NCI-H748 (cell line): ENCODE data around the gene USP17L29.
"Not testable (repeated sequence)": the region's sequence is repeated elsewhere in the genome, so short reads cannot be mapped to it uniquely, and the experiment has no call there.

ENCODE experiments used
- DNase-seq: peaks from one replicate; lab custom pipeline; 2025; ENCODE audit not compliant: unreplicated experiment; lab: John Stamatoyannopoulos, UW

The USP17L29 gene, protein sequence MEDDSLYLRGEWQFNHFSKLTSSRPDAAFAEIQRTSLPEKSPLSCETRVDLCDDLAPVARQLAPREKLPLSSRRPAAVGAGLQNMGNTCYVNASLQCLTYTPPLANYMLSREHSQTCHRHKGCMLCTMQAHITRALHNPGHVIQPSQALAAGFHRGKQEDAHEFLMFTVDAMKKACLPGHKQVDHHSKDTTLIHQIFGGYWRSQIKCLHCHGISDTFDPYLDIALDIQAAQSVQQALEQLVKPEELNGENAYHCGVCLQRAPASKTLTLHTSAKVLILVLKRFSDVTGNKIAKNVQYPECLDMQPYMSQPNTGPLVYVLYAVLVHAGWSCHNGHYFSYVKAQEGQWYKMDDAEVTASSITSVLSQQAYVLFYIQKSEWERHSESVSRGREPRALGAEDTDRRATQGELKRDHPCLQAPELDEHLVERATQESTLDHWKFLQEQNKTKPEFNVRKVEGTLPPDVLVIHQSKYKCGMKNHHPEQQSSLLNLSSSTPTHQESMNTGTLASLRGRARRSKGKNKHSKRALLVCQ

DNA sequence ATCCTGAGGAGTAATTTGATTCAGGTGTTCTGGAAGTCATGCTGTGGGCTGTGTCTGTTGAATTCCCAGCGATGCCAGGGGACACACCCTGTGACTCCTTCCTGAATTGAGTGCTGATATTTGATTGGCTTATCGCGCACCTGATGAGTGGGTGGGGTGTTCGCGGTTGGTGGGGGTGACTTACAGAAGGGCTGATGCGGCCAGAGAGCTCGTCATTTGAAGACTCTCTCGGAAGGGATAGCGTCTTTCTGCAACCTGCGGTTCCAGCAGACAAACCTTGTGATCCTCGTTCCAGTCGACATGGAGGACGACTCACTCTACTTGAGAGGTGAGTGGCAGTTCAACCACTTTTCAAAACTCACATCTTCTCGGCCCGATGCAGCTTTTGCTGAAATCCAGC, at the start of gene USP17L29:
Gene USP17L29 (plus strand): TSS at position 301 of the 400 bp plus-strand sequence. CDS start 0 bp downstream, at position 301.
- DNase-seq, result not testable (repeated sequence)

DNA sequence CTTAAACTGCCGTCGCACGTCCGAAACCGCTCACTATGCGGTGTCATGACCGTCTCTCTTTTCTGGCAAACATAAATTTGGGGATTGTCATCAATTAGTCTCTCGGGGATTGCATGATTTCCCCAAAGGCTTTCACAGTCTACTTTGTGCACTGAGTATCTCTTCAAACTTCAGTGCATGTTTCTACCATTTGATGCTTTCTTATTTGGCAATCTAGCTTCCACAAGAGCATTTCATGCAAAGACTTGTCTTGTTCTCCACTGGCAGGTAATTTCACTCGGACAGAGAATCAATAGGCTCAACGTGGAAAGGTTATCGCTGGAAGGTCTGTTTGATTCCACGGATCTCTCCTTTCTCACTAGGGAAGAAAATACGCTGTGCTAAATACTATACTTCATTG, 29.2 kb upstream of the USP17L29 start:
- DNase-seq, result not testable (repeated sequence)

DNA sequence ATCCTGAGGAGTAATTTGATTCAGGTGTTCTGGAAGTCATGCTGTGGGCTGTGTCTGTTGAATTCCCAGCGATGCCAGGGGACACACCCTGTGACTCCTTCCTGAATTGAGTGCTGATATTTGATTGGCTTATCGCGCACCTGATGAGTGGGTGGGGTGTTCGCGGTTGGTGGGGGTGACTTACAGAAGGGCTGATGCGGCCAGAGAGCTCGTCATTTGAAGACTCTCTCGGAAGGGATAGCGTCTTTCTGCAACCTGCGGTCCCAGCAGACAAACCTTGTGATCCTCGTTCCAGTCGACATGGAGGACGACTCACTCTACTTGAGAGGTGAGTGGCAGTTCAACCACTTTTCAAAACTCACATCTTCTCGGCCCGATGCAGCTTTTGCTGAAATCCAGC, 28.6 kb upstream of the USP17L29 start, which contains the start of gene USP17L24:
Gene USP17L24 (plus strand): TSS at position 301 of the 400 bp plus-strand sequence. CDS start 0 bp downstream, at position 301.
- DNase-seq, result not testable (repeated sequence)

DNA sequence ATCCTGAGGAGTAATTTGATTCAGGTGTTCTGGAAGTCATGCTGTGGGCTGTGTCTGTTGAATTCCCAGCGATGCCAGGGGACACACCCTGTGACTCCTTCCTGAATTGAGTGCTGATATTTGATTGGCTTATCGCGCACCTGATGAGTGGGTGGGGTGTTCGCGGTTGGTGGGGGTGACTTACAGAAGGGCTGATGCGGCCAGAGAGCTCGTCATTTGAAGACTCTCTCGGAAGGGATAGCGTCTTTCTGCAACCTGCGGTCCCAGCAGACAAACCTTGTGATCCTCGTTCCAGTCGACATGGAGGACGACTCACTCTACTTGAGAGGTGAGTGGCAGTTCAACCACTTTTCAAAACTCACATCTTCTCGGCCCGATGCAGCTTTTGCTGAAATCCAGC, 23.8 kb upstream of the USP17L29 start, which contains the start of gene USP17L25:
Gene USP17L25 (plus strand): TSS at position 301 of the 400 bp plus-strand sequence. CDS start 0 bp downstream, at position 301.
- DNase-seq, result not testable (repeated sequence)

DNA sequence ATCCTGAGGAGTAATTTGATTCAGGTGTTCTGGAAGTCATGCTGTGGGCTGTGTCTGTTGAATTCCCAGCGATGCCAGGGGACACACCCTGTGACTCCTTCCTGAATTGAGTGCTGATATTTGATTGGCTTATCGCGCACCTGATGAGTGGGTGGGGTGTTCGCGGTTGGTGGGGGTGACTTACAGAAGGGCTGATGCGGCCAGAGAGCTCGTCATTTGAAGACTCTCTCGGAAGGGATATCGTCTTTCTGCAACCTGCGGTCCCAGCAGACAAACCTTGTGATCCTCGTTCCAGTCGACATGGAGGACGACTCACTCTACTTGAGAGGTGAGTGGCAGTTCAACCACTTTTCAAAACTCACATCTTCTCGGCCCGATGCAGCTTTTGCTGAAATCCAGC, 19.1 kb upstream of the USP17L29 start, which contains the start of gene USP17L26:
Gene USP17L26 (plus strand): TSS at position 301 of the 400 bp plus-strand sequence. CDS start 0 bp downstream, at position 301.
- DNase-seq, result not testable (repeated sequence)

DNA sequence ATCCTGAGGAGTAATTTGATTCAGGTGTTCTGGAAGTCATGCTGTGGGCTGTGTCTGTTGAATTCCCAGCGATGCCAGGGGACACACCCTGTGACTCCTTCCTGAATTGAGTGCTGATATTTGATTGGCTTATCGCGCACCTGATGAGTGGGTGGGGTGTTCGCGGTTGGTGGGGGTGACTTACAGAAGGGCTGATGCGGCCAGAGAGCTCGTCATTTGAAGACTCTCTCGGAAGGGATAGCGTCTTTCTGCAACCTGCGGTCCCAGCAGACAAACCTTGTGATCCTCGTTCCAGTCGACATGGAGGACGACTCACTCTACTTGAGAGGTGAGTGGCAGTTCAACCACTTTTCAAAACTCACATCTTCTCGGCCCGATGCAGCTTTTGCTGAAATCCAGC, 14.3 kb upstream of the USP17L29 start, which contains the start of gene USP17L5:
Gene USP17L5 (plus strand): TSS at position 301 of the 400 bp plus-strand sequence. CDS start 0 bp downstream, at position 301.
- not testable (repeated sequence) for DNase-seq

DNA sequence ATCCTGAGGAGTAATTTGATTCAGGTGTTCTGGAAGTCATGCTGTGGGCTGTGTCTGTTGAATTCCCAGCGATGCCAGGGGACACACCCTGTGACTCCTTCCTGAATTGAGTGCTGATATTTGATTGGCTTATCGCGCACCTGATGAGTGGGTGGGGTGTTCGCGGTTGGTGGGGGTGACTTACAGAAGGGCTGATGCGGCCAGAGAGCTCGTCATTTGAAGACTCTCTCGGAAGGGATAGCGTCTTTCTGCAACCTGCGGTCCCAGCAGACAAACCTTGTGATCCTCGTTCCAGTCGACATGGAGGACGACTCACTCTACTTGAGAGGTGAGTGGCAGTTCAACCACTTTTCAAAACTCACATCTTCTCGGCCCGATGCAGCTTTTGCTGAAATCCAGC, 9.6 kb upstream of the USP17L29 start, which contains the start of gene USP17L27:
Gene USP17L27 (plus strand): TSS at position 301 of the 400 bp plus-strand sequence. CDS start 0 bp downstream, at position 301.
- DNase-seq, result not testable (repeated sequence)

DNA sequence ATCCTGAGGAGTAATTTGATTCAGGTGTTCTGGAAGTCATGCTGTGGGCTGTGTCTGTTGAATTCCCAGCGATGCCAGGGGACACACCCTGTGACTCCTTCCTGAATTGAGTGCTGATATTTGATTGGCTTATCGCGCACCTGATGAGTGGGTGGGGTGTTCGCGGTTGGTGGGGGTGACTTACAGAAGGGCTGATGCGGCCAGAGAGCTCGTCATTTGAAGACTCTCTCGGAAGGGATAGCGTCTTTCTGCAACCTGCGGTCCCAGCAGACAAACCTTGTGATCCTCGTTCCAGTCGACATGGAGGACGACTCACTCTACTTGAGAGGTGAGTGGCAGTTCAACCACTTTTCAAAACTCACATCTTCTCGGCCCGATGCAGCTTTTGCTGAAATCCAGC, 4.8 kb upstream of the USP17L29 start, which contains the start of gene USP17L28:
Gene USP17L28 (plus strand): TSS at position 301 of the 400 bp plus-strand sequence. CDS start 0 bp downstream, at position 301.
- DNase-seq, result not testable (repeated sequence)

DNA sequence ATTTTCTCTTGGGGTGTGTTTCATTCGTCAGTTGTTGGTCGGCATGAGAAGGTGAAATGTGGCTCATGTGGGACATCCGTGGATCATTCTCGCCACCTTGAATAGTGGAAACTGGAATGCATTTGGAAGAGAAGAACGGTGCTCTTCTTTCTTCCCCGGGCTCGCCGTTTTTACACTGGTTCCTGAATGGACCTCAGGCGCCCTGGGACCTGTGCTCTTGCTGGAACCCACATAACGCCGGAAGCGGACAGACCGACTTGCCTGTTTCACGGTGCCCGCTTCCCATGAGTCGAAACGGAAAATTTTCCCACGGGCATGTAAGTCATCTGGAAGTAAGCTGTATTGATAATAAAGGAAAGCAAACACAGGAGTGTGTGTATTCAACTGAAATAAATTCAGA, 2.6 kb upstream of the USP17L29 start:
- not testable (repeated sequence) for DNase-seq

DNA sequence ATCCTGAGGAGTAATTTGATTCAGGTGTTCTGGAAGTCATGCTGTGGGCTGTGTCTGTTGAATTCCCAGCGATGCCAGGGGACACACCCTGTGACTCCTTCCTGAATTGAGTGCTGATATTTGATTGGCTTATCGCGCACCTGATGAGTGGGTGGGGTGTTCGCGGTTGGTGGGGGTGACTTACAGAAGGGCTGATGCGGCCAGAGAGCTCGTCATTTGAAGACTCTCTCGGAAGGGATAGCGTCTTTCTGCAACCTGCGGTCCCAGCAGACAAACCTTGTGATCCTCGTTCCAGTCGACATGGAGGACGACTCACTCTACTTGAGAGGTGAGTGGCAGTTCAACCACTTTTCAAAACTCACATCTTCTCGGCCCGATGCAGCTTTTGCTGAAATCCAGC, 9.4 kb downstream of the USP17L29 start, which contains the start of gene USP17L30:
Gene USP17L30 (plus strand): TSS at position 301 of the 400 bp plus-strand sequence. CDS start 0 bp downstream, at position 301.
- DNase-seq, result not testable (repeated sequence)

DNA sequence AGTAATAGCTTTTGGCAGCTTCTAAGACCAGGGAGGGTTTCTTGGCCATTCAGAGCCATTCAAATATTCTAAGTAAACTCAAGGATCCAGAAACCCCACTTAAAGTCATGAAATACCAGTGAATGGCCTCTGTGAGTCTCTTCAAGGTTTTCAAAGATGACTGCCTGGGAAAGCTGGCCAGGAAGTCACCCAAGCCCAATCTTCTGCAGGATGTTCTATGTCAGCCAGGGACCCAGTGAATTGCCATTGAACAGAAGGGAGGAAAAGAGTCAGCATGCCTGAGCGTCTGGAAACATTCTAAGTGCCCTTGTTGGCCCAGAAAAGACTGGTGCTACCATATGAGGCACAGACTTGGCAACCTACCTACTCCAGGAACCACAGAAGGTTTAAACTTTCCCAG, 26.4 kb downstream of the USP17L29 start:
- not testable (repeated sequence) for DNase-seq

DNA sequence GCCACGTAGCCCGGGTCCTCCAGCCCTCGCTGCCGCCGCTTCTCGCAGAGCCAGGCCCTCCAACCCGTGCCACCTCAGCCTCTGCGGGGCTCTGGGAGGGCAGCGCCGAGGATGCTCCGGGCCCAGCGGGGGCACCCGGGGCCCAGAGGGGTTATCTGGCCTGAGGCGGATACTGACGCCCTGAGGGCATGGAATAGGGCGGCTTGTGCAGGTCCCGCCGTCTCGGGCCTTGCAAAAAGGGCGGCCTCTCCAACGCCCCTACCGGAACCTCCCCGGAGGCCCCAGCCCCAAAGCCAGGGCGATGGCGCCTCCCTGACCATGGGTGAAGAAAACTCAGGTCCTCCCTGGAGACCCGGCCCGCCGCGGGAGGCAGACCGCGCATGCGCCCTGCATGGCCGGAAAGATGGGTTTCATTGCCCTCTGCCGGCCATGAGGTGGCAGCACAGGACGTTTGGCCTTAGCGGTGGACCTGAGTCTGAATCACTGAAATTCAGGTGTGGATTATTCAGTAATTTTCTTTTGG, 27.6 kb downstream of the USP17L29 start:
- peak; percentile 31 for DNase-seq

DNA sequence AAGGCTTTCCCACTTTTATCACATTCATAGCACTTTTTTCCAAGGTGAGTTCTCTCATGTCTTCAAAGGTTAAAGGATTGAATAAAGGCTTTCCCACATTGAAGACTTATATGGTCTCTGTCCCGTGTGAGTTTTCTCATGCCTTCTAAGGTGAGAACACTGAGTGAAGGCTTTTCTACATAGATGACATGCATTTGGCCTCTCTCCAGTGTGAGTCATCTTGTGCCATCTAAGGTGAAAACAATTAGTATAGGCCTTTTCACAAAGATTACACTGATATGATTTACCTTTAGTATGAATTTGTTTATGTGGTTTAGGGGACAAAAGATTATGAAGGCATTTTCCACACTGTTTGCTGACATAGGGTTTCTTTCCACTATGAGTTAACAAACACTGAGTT, 30.7 kb downstream of the USP17L29 start:
- no peak for DNase-seq

DNA sequence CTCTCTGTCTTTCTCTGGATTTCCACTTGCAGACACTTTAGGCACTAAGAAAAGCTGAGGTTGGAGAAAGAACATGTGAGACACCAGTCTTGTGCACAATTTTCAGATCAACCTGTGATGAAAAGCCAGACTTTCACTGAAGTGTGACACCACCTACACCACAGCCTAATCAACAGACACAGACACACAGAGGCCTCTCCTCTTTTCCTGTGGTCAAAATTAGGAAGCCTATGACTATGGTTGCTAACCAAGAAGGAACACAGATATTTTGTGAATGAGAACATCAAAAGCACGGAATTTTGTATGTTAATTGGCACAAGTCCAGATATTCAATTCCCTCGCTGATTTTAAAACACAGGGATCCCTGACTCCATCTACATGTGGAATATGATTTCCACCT, 35.6 kb downstream of the USP17L29 start:
- DNase-seq, result not testable (repeated sequence)
